ENCODE measurements around the gene HLCS. TPM values are rescaled to one million over a fixed set of nuclear protein-coding genes. Genes with fewer than 3 reads are reported as not detected.

Gene HLCS
- total and polyA plus RNA-seq, 2 experiments from 2014 or later: 12.4 to 20.1 TPM

GRCh38 chr21:36902793-36903192 is 63.7 kb downstream of the HLCS start:
- DNase-seq (ENCODE audit: low read depth in 1 of 2, low spot score in 1 of 2): peak; percentile 9 to 14
- Histone ChIP-seq H3K36me3 (no peaks in the 10 kb centered on the region), H3K27me3 (no peaks in the 10 kb centered on the region), H3K9me3 (ENCODE audit: low read depth) (no peaks in the 10 kb centered on the region), H3K4me3 (no peak overlapping the region), H3K27ac (no peak overlapping the region), H3K4me1 (ENCODE audit: low read depth) (no peaks in the 10 kb centered on the region)
- no peak for TF ChIP-seq CTCF (IDR thresholded peaks at IDR 0.05; ENCODE audit: low read depth, low read length)

- DNase-seq (ENCODE audit: low read depth in 1 of 2, low spot score in 1 of 2): no peak
- no peak for TF ChIP-seq CTCF (IDR thresholded peaks at IDR 0.05; ENCODE audit: low read depth, low read length)
- Histone ChIP-seq H3K4me3 (no peak overlapping the region), H3K4me1 (ENCODE audit: low read depth) (no peaks in the 10 kb centered on the region), H3K27me3 (no peaks in the 10 kb centered on the region), H3K27ac (no peak overlapping the region), H3K36me3 (no peaks in the 10 kb centered on the region), H3K9me3 (ENCODE audit: low read depth) (no peaks in the 10 kb centered on the region)
These were observed 64.1 kb downstream of the HLCS start for GRCh38 chr21:36902331-36902730.

GRCh38 chr21:36901575-36901974 is 64.9 kb downstream of the HLCS start:
- no peak for DNase-seq (ENCODE audit: low read depth in 1 of 2, low spot score in 1 of 2)
- Histone ChIP-seq H3K4me3 (no peak overlapping the region), H3K36me3 (no peaks in the 10 kb centered on the region), H3K4me1 (ENCODE audit: low read depth) (no peaks in the 10 kb centered on the region), H3K27ac (no peak overlapping the region), H3K27me3 (no peaks in the 10 kb centered on the region), H3K9me3 (ENCODE audit: low read depth) (no peaks in the 10 kb centered on the region)
- TF ChIP-seq CTCF (IDR thresholded peaks at IDR 0.05; ENCODE audit: low read depth, low read length): no peak

GRCh38 chr21:36893581-36893980 is 72.9 kb downstream of the HLCS start:
- Histone ChIP-seq H3K9me3 (ENCODE audit: low read depth) (no peaks in the 10 kb centered on the region), H3K4me1 (ENCODE audit: low read depth) (no peaks in the 10 kb centered on the region), H3K36me3 (no peaks in the 10 kb centered on the region), H3K4me3 (no peak overlapping the region), H3K27ac (no peak overlapping the region), H3K27me3 (no peaks in the 10 kb centered on the region)
- TF ChIP-seq CTCF (IDR thresholded peaks at IDR 0.05; ENCODE audit: low read depth, low read length): no peak
- no peak for DNase-seq (ENCODE audit: low read depth in 1 of 2, low spot score in 1 of 2)

- H3K4me3 ChIP-seq: no peak overlapping the region
- DNase-seq (ENCODE audit: low read depth in 1 of 2, low spot score in 1 of 2): no peak
- H3K9me3 ChIP-seq (ENCODE audit: low read depth): no peaks in the 10 kb centered on the region
- TF ChIP-seq CTCF (IDR thresholded peaks at IDR 0.05; ENCODE audit: low read depth, low read length): no peak
- no peaks in the 10 kb centered on the region for H3K4me1 ChIP-seq (ENCODE audit: low read depth)
- no peaks in the 10 kb centered on the region for H3K27me3 ChIP-seq
- H3K36me3 ChIP-seq: no peaks in the 10 kb centered on the region
- no peak overlapping the region for H3K27ac ChIP-seq
These were observed 74.3 kb downstream of the HLCS start for GRCh38 chr21:36892201-36892600.

- no peaks in the 10 kb centered on the region for H3K36me3 ChIP-seq
- no peak overlapping the region for H3K4me3 ChIP-seq
- peak overlapping the region; percentile 17 for H3K27ac ChIP-seq
These were observed 74.8 kb downstream of the HLCS start for GRCh38 chr21:36891692-36892091.

More at GRCh38 chr21:36891692-36892091, 74.8 kb downstream of the HLCS start:
- H3K9me3 ChIP-seq (ENCODE audit: low read depth): no peaks in the 10 kb centered on the region
- no peaks in the 10 kb centered on the region for H3K27me3 ChIP-seq
- TF ChIP-seq CTCF (IDR thresholded peaks at IDR 0.05; ENCODE audit: low read depth, low read length): no peak
- peak in 1 of 2 donors; percentile 34 for DNase-seq (ENCODE audit: low read depth in 1 of 2, low spot score in 1 of 2)
- no peaks in the 10 kb centered on the region for H3K4me1 ChIP-seq (ENCODE audit: low read depth)
